WTC11 (cell line): Measurements from ENCODE around the gene C9orf50.

Experiments
- CTCF ChIP-seq: fragments of 200-600 bp; IDR thresholded peaks from 2 replicates; pipeline ENCODE4 v1.8.0; 2022; ENCODE audit warnings: antibody characterized with exemption
- TEAD4 ChIP-seq: sonication (generic); formaldehyde crosslinking; IDR thresholded peaks from 2 replicates; pipeline ENCODE4 v1.8.0; 2022; ENCODE audit warnings: mild to moderate bottlenecking, missing genetic modification reagents
- ZMAT4 ChIP-seq: fragments of 250-450 bp; sonication (Bioruptor Pico); IDR thresholded peaks from 2 replicates; pipeline ENCODE4 v1.9.0; 2021; ENCODE audit warnings: mild to moderate bottlenecking
- ZNF121 ChIP-seq: sonication (generic); formaldehyde crosslinking; IDR thresholded peaks from 2 replicates; pipeline ENCODE4 v1.8.0; 2023; ENCODE audit warnings: missing genetic modification reagents

- no peak for TF ChIP-seq TEAD4
- no peak for TF ChIP-seq CTCF
- no peak for TF ChIP-seq ZMAT4 (CRISPR knock-in tag)
- TF ChIP-seq ZNF121 (CRISPR knock-in tag) = no peak
Observed at GRCh38 chr9:129648764-129649115, 27.8 kb upstream of the C9orf50 start.
